ENCODE results near the gene GRID2IP.
"Not testable (repeated sequence)": the region's sequence is repeated elsewhere in the genome, so short reads cannot be mapped to it uniquely, and the experiment has no call there.

The GRID2IP gene

GRCh38 chr7:6481445-6481844 is 69.8 kb downstream of the GRID2IP start:
- no peak for DNase-seq

DNA sequence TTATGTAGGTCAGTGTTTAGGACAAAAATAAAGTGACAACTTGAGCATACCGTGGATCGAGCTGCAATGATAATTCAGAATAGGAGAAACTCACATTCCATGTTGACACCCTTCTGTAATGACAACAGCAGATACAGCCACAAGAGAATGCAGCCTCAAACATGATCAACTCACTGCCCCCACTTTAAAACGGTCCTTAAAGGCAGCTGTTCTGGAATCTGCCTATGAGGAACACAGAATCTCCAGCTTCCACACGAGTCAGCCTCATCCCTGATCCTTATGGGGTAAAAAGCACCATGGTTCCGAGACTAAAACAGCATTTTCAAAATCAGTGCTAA is 71.0 kb downstream of the GRID2IP start:
- DNase-seq, result no peak

DNA sequence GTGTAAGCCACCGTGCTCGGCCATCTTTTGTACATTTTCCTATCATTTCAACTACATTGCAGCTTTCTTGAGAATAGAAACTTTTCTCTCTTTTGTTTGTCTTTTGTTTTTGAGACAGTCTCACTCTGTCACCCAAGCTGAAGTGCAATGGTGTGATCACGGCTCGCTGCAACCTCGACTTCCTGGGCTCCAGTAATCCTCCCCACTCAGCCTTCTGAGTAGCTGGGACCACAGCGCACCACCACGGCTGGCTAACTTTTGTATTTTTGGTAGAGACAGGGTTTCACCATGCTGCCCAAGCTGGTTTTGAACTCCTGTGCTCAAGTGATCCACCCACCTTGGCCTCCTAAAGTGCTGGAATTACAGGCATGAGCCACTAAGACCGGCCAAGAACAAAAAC is 72.2 kb downstream of the GRID2IP start:
- no peak for DNase-seq

GRCh38 chr7:6478186-6478585 is 73.1 kb downstream of the GRID2IP start:
- no peak for DNase-seq

DNA sequence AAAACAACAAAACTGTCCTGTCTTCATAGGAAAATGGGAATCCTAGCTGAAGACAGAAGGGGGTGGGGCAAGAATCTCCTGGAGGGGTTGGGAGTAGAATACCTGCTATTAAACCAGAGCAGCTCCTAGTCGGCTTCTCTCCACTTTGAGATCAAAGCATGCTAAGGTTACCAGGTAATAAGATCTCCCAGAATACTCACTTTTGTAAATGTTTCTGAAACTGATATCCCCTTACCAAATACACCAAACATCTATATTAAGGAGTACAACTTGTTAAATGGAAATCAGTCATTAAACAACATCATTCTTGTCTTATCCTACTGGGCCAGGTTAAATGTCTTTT is 74.0 kb downstream of the GRID2IP start:
- DNase-seq, result no peak

GRCh38 chr7:6476596-6477317 is 74.5 kb downstream of the GRID2IP start:
- DNase-seq, result no peak

GRCh38 chr7:6475433-6476186 is 75.7 kb downstream of the GRID2IP start:
- no peak for DNase-seq

DNA sequence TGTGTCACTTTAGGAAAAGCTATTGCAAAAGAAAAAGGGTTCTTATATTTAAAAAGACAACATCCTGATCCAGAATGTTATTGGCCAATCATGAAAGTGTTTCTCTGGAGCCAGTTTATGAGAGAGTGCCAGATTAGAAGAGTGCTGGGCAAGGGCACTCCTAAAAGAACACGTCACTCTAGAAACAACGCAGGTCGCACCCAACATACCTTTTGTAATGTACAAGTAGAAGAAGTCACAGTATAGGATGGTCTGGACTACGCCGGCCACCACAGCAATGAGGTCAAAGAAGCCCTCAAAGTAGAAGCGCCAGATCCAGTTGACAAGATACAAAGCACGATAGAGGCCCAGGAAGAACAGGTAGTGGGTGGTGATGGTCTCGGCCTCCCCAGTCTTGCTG is 85.4 kb downstream of the GRID2IP start:
- no peak for DNase-seq

GRCh38 chr7:6463609-6464008 is 87.7 kb downstream of the GRID2IP start:
- DNase-seq, result not testable (repeated sequence)

DNA sequence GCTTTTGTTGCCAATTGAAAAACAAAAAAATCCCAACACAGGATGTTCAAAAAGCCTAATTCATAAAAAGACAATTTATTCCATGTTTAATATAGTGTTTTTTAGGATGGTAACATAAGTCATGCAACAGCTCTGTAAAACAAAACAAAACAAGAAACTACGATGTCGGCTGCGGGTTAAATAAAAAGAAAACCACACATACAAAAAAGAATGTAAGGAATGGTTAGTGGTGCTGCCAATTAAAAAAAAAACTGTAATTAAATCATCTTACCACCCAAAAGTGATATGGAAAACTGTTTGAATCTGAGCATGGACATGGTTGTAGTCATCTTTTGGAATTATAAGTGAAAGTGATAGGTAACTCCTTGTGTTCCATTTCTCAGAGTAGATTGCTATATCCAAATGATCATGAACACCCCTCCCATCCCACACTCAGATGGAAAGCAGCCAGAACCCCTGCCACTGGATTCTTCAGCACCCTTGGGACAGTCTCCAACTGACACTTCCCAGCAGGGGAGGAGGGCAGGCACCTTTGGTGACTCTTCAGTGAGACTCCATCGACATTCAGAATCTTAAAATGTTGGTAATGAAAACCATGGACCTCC is 89.2 kb downstream of the GRID2IP start:
- DNase-seq, result no peak

- no peak for DNase-seq
Measured at GRCh38 chr7:6460990-6461584, 90.2 kb downstream of the GRID2IP start.

DNA sequence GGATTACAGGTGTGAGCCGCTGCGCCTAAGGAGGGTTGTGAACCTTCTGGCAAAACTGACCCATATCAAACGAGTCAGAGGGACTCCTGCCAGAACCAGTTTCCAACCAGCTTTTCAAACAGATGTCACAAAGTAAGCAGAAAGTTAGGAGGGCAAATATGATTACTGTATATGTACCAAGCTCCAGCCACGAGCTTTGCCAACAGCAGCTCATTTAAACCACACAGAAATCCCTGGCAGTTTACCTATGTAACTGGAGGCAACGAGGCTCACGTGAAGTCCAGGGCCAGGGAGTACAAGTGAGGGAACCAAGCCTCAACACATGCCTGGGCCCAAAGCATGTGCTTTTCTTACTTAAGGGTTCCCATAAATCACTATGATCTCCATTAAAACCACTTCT is 91.0 kb downstream of the GRID2IP start:
- no peak for DNase-seq

DNA sequence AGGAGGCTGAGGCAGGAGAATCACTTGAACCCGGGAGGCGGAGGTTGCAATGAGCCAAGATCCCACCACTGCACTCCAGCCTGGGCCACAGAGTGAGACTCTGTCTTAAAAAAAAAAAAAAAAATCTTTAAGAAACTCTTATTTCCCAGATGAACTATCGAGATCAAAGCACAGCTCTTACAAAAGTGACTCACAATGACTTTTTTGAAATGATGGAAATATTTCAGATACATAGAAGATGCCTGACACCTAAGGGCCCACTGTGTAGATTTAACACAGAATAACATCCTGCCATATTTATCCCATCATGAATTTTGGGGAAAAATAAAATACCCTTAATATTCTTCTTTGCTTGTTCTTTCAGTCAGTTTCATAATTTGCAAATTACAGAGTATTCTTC is 92.6 kb downstream of the GRID2IP start:
- not testable (repeated sequence) for DNase-seq

- DNase-seq, result no peak
Measured at GRCh38 chr7:6453734-6454133, 97.5 kb downstream of the GRID2IP start.

DNA sequence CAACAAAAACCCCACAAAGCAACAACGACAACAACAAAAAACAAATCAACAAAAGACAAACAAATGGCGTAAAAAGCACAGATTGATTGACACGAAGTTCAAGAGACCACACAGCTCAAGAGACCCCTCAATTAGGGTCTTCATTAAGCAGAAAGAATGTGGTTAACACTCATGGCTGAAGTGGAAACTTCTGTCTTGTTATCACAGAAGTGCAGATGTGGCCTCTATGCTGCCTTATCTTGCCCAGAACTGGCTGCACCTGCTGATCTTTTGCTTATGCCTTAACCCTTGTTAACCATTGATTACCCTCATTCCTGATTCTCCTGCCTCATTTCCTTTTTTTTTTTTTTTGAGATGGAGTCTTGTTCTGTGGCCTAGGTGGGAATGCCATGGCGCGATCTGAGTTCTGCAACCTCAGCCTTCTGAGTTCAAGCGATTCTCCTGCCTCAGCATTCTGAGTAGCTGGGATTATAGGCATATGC is 100.0 kb downstream of the GRID2IP start:
- DNase-seq, result no peak

- not testable (repeated sequence) for DNase-seq
Measured at GRCh38 chr7:6450591-6450990, 100.7 kb downstream of the GRID2IP start.

- DNase-seq, result not testable (repeated sequence)
Measured at GRCh38 chr7:6449884-6450283, 101.4 kb downstream of the GRID2IP start.

DNA sequence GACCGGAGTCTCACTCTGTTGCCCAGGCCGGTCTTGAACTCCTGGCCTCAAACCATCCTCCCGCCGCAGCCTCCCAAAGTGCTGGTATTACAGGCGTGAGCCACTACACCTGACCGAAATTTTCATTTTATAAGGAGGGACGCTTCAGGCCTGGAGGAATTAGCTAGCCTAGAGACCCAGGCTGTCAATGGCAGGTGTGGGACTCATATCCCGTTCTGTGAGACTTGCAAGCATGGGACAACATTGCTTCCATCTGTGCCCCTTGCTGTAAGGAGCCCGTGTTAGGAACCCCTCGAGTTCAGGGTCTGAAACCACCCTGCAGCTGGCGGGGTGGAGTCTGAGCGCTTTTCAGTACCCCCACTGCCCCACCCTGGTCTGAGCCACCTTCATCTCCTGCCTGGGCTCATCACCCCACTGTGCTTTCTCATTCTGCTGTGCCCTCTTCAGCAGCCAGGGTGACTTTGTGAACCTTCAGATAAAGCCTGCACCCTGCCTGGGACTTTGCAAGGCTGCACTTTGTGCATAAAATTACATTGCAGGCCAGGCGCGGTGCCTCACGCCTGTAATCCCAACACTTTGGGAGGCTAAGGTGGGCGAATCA is 102.2 kb downstream of the GRID2IP start:
- no peak for DNase-seq

- peak; percentile 95 to 98 for DNase-seq
Measured at GRCh38 chr7:6447581-6448199, 103.6 kb downstream of the GRID2IP start, which contains the start of gene DAGLB. DAGLB (minus strand) TSS chr7:6447954; CDS start chr7:6447842, 112 bp downstream.
